Peyer's patch (tissue), 4 donors: ENCODE results near the gene JAGN1. TPM values are rescaled to one million over a fixed set of nuclear protein-coding genes. Genes with fewer than 3 reads are reported as not detected.
"Not testable (repeated sequence)": the region's sequence is repeated elsewhere in the genome, so short reads cannot be mapped to it uniquely, and the experiment has no call there.

Experiments used
- DNase-seq, 3 donors: peaks; one replicate each; pipeline ENCODE4 v3.0.0-alpha.2; 2017 to 2019
- H3K27ac ChIP-seq, 4 donors: fragments of 200-600 bp; sonication (generic); one replicate each; pipeline ENCODE4 v1.5.1; 2016 to 2019
- H3K27me3 ChIP-seq, 2 donors: fragments of 200-600 bp; sonication (generic); one replicate each; pipeline ENCODE4 v1.5.1; 2019
- H3K36me3 ChIP-seq, 3 donors: fragments of 200-600 bp; sonication (generic); one replicate each; pipeline ENCODE4 v1.5.1; 2016 to 2019
- H3K4me1 ChIP-seq, 4 donors: fragments of 200-600 bp; sonication (generic); one replicate each; pipeline ENCODE4 v1.5.1; 2016 to 2019
- H3K4me3 ChIP-seq, 4 donors: fragments of 200-600 bp; sonication (generic); 1 replicate in 3 of 4; 2 replicates in 1 of 4; pipeline ENCODE4 v1.5.1; 2016 to 2019; ENCODE audit warnings: mild to moderate bottlenecking in 1 of 4
- H3K9me3 ChIP-seq, 4 donors: fragments of 200-600 bp; sonication (generic); one replicate each; pipeline ENCODE4 v1.5.1; 2016 to 2019; ENCODE audit warnings: mild to moderate bottlenecking in 1 of 4
- POLR2A ChIP-seq, 2 donors: fragments of 450-650 bp; IDR thresholded peaks; one replicate each; pipeline ENCODE4 v1.5.1; 2017; ENCODE audit warnings: antibody characterized with exemption in 2 of 2, mild to moderate bottlenecking in 2 of 2, moderate library complexity in 2 of 2
- total RNA-seq, 4 donors: library from RNA; depleted of rRNA; stranded (reverse); fragments of >200 nt; gene quantifications; one replicate each; pipeline ENCODE4 v1.1.0, GENCODE V29; 2016
- TF ChIP-seq, protein P1 (sequence below), 6 experiments: fragments of 450-650 bp in 4 of 6; fragments of 200-600 bp in 2 of 6; sonication (generic) in 1 of 6; IDR thresholded peaks; one replicate each; pipeline ENCODE4 v1.5.1; 2017 to 2019; ENCODE audit warnings: antibody characterized with exemption in 6 of 6, mild to moderate bottlenecking in 3 of 6, moderate library complexity in 1 of 6

JAGN1 gene
- total RNA-seq, 4 donors from 2014 or later, result 23.9 to 46.5 (median 41.9) TPM

DNA sequence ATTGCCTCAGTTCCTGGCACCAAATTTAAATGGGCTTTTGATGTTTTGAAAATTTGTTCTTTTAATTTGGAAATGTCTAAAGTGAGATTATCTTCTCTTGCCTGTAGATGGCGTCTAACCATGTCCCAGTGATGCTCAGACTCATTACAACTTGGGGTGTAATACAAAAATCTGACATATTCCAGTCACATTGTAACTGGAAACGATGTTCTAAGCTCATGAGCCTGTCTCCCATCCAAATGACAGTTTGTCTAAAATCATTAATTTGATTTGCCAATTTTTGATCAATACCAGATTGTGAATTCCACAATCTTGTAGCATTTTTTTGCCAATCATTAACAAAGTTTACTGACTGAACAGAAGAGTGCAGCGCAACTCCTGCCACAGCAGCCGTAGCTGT lies 41.5 kb upstream of the JAGN1 start:
- not testable (repeated sequence) for H3K27ac ChIP-seq, H3K36me3 ChIP-seq, H3K27me3 ChIP-seq, H3K9me3 ChIP-seq, DNase-seq, H3K4me3 ChIP-seq, H3K4me1 ChIP-seq
- TF ChIP-seq, protein P1, sequence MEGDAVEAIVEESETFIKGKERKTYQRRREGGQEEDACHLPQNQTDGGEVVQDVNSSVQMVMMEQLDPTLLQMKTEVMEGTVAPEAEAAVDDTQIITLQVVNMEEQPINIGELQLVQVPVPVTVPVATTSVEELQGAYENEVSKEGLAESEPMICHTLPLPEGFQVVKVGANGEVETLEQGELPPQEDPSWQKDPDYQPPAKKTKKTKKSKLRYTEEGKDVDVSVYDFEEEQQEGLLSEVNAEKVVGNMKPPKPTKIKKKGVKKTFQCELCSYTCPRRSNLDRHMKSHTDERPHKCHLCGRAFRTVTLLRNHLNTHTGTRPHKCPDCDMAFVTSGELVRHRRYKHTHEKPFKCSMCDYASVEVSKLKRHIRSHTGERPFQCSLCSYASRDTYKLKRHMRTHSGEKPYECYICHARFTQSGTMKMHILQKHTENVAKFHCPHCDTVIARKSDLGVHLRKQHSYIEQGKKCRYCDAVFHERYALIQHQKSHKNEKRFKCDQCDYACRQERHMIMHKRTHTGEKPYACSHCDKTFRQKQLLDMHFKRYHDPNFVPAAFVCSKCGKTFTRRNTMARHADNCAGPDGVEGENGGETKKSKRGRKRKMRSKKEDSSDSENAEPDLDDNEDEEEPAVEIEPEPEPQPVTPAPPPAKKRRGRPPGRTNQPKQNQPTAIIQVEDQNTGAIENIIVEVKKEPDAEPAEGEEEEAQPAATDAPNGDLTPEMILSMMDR (IDR thresholded peaks at IDR 0.05), result peak in 4 of 6 experiments; percentile 59 to 75 (median 70)

DNA sequence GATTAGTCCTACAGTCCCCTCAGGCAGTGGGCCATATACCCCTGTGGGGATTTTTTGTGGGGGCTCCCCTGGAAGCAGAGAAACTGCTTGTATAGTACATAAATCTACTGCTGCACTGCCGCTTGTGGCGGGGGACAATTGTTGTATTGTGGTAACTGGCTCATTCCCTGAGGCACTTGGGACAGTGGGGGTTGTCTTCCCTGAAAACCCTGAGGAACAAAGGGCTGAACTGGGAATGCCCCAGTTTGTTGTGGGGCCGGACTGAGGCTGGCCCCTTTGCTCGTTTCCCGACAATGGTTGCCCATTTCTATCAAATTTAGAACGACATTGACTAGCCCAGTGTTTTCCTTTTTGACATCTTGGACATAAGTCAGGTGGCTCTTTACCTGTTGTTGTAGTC lies 39.0 kb upstream of the JAGN1 start:
- H3K4me3 ChIP-seq, H3K36me3 ChIP-seq, DNase-seq, H3K9me3 ChIP-seq, H3K4me1 ChIP-seq, H3K27me3 ChIP-seq: not testable (repeated sequence)
- H3K27ac ChIP-seq, result peak overlapping the region in 1 of 4 donors; percentile 31

DNA sequence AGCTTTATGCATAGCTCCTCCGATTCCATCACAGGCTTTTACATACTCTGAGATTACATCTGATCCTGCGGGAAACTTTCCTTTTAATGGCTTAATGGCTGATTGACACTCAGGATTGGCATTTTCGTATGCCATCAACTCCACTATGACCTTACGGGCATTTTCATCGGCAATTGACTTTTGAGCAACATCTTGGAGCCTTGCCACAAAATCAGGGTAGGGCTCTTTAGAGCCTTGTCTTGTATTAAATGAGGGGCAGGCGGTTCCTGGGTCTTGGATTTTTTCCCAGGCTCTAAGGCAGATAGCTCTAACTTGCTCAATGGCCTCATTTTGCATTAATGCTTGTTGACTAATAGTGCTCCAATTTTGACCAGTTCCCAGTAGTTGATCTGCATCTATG lies 38.5 kb upstream of the JAGN1 start:
- H3K4me1 ChIP-seq, H3K9me3 ChIP-seq, H3K36me3 ChIP-seq, H3K27me3 ChIP-seq, H3K4me3 ChIP-seq: not testable (repeated sequence)
- peak in 1 of 3 donors; percentile 72 for DNase-seq
- peak overlapping the region in 1 of 4 donors; percentile 31 for H3K27ac ChIP-seq

DNA sequence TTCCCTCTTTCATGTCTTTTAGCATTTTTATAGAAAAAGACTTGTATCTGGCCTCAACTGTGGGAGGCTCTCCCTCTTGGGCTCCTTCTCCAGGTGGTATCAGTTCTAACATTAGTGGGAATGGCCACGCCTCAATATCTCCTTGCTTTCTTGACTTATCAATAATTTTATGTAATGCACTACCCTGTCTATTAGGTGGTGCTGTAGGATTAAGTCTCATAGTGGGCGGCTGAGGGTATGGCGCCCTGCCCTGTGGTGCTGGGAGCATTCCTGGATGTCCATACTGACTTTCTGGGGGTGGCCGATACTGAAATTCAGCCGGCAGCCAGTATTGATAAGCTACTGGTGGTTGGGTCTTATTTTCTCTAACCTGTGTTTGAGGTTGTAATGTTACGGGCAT lies 37.9 kb upstream of the JAGN1 start:
- Histone ChIP-seq H3K9me3 (no peaks in the 10 kb centered on the region), H3K36me3 (no peaks in the 10 kb centered on the region), H3K27me3 (no peaks in the 10 kb centered on the region), H3K4me3 (no peak overlapping the region), H3K4me1 (peaks cover 0 to 9% (median 0%) of the 10 kb centered on the region in 4 donors), H3K27ac (no peak overlapping the region)
- no peak for TF ChIP-seq POLR2A (IDR thresholded peaks at IDR 0.05)
- TF ChIP-seq, protein P1 (IDR thresholded peaks at IDR 0.05), result no peak
- DNase-seq, result no peak

DNA sequence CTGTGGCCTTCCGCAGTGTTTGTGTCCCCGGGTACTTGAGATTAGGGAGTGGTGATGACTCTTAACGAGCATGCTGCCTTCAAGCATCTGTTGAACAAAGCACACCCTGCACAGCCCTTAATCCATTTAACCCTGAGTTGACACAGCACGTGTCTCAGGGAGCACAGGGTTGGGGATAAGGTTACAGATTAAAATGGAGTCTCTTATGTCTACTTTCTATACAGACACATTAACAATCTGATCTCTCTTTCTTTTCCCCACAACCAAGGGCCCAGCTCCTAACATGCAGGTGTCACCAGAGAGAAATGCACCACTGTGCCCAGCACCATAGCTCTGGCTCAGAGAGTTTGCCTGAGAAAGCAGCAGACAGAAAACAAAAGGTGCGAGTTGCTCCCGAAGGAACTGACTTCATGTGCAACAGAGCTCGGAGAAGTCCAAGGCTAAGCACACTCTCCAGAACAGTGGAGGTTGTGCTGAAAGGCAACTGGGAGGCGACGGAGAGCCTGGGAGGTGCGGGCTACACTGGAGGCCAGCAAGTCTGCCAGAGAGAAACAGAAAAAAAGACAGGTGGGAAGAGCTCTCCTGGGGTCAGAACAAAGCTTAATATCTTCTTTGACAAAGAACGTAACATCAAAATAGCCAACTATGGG lies 36.0 kb upstream of the JAGN1 start:
- H3K4me1 ChIP-seq, DNase-seq, H3K36me3 ChIP-seq, H3K27ac ChIP-seq, H3K4me3 ChIP-seq, H3K9me3 ChIP-seq, H3K27me3 ChIP-seq: not testable (repeated sequence)

DNA sequence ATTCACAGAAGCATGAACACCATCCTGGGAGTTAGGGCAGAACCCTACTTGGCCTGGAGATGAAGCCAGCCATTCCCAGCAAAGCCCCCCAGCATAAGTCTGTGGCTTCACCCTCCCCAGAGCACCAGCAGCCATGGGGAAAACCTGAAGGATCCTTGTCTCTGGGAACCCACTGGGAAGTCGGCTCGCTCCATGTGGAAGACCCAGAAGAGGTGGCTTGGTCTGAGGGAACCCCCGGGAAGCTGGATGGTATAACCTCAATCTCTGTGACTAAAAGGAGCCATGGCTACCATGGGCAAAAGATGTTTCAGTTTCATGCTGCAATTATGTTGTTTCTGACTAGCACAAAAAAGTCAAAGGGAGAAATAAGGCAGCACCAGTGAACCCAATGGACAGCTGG lies 34.8 kb upstream of the JAGN1 start:
- no peak for DNase-seq
- peaks cover 0 to 9% (median 0%) of the 10 kb centered on the region in 4 donors for H3K4me1 ChIP-seq
- H3K27me3 ChIP-seq, result no peaks in the 10 kb centered on the region
- no peak overlapping the region for H3K27ac ChIP-seq
- no peaks in the 10 kb centered on the region for H3K9me3 ChIP-seq
- TF ChIP-seq, protein P1 (IDR thresholded peaks at IDR 0.05), result no peak
- no peak for TF ChIP-seq POLR2A (IDR thresholded peaks at IDR 0.05)
- no peak overlapping the region for H3K4me3 ChIP-seq
- H3K36me3 ChIP-seq, result no peaks in the 10 kb centered on the region

DNA sequence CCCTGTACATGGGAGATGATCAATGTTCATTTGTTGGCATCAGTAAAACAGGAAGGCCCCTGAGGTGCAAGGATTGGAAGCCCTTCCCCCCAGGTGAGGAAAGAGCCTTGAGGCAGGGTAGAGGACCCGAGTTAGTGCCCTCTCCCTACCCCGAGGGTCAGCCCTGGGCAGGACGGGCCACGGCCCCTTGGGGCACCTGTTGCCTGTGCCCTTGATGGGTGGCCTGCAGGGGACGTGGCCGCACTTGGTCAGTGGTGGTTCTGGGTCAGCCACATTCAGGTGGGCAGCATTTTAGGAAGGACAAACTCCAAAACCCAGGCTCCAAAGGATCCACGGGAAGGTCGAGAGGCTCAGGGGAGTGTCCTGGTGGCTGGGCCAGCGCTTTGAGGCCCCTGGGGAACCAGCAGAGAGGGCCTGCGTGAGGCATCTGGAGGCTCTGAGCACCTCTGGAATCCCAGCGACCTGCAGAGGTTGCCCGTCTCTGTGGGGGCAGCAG lies 30.8 kb upstream of the JAGN1 start:
- DNase-seq, result no peak
- H3K4me3 ChIP-seq, result no peak overlapping the region
- H3K36me3 ChIP-seq, result no peaks in the 10 kb centered on the region
- H3K27ac ChIP-seq, result no peak overlapping the region
- no peak for TF ChIP-seq POLR2A (IDR thresholded peaks at IDR 0.05)
- TF ChIP-seq, protein P1 (IDR thresholded peaks at IDR 0.05), result no peak
- H3K4me1 ChIP-seq, result peaks cover 0 to 19% (median 0%) of the 10 kb centered on the region in 4 donors
- H3K27me3 ChIP-seq, result no peaks in the 10 kb centered on the region
- H3K9me3 ChIP-seq, result no peaks in the 10 kb centered on the region
